Activated CD8-positive, alpha-beta memory T cell treated with anti-CD3 and anti-CD28 coated beads for 36 hours (primary cell): ENCODE results near the gene TMEM164. TPM values are rescaled to one million over a fixed set of nuclear protein-coding genes. Genes with fewer than 3 reads are reported as not detected.

Experiments used
- CTCF ChIA-PET: fragments of 350-600 bp; sonication (Branson Sonifier 250); formaldehyde crosslinking; loops from one replicate; lab custom pipeline; 2021; ENCODE audit warnings: antibody characterized with exemption; lab: Charles Lee
- POLR2A ChIA-PET: fragments of 350-600 bp; sonication (Branson Sonifier 250); formaldehyde crosslinking; loops from one replicate; lab custom pipeline; 2021; ENCODE audit warnings: antibody characterized with exemption; lab: Charles Lee
- total RNA-seq, 2 experiments: library from RNA; stranded (reverse); gene quantifications; one replicate each; pipeline ENCODE4 v1.2.3, GENCODE V29; 2021

The TMEM164 gene
- total RNA-seq, 2 experiments from 2014 or later = 11.0 to 13.5 TPM

DNA sequence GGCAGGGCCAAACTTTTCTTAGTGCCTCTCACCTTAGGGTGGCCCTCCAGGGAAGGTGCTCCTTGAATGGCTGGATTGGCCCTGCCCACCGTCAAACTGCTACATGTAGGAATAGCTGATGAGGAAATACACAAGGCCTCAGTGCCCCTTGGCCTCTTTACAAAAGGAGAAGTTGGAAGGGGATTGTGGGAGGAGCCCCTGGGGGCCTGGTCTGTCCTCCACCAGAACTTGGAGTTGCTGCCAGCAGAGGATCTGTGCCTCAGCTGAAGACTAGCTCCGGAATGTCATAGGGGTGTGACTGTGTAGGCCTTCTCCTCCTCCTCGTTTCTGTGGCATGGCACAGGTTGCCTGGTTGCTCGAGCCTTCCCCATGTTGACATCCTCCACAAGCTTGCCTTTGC lies 172.2 kb downstream of the TMEM164 start:
- CTCF ChIA-PET = no interaction called here
- POLR2A ChIA-PET = no interaction called here

DNA sequence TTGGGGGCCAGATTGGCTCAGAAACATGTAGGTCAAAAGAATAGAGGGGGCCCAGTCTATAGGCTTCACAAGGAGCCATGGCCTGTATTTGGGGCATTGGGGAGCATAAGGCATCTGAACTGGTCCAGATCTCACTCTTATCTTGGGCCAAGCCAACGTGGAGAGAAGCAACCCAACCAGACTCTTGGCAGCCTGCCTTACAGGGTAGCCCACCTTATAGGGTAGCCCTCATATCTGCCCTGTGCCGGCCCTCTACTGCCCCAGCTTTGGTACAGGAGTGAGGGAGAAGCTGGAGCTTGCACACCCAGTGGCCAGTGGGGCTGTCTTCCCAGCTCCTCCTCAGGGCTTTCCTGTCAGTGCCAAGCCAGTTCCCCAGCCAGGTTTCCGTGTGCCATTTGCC lies 172.8 kb downstream of the TMEM164 start:
- ChIA-PET CTCF (no interaction called here), POLR2A (no interaction called here)

DNA sequence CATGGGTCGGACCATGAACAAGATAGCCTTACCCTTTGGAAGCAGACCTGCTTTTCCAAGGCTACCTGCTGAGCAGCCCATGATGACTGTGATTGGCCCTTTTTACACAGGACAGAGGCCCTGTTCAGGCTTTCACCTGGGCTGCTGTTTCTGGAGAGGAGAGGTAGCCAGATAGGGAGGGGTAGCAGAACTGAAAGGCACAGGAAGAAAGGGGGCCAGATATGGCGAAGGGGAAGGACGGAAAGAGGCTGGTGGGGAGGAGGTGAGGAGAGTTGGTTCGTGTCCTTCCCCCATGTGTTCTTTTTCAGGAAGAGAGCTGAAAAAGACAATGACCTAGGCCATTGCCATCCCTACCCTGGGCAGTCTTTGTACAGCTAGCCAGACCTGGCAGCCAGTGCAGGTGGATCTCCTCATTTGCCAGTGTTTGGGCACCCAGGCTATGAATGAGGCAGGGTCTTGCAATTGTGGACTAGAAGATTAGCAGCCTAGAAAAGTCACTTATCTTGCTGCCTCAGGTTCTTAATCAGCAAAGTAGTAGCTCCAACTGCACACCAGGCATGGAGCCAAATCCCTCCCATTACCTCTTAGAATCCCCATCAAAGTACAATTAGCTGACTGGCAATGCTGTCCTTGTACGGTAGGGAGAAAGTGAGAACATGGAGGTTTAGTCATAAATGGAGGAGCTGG lies 175.4 kb downstream of the TMEM164 start:
- ChIA-PET CTCF (interaction anchor here (0.6 kb wide), 1 partner anchor 10 kb away, joined by 3 read pairs; no protein-coding TSS in a partner anchor), POLR2A (no interaction called here)

DNA sequence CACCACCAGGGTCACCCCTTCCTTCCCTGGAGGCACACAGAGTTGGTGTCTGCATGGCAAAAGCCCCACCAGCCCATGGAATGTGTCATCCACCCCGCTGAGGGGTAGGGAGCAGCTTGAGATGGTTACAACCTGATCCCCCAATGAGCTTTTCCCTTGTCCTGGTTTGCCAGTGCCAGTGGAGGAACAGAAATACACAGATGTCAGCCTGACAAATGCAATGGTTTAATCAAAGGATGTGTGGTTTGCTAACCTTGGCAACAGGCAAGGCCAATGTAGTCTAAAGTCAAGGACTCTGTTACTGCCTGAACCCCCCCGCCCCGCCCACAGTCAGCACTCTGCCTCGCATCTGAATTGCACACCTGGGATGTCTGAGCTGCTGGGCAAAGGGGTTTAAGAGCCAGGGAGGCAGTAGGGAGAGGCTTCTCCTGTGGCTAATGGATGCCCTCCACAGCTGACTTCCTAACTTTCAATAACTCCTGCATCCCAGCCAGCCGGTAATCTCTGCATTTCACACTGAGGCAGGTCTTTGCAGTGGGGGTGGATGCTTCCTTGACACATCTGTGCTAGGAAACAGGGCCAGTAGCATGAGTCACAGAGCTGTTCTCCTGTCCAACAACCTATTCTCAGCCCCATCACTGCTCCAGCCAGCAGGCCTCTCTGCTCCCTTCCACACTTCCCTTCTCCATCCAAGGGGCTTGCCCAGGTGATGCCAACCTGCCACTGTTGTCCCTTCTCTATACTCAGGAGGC lies 177.4 kb downstream of the TMEM164 start:
- CTCF ChIA-PET = interaction anchor here (0.8 to 1.7 kb wide), 2 partner anchors 228 to 233 kb away, joined by 3 to 5 read pairs; no protein-coding TSS in a partner anchor
- POLR2A ChIA-PET = no interaction called here

- POLR2A ChIA-PET = no interaction called here
- CTCF ChIA-PET = interaction anchor here (1.7 kb wide), 1 partner anchor 227 kb away, joined by 5 read pairs; no protein-coding TSS in a partner anchor
These were observed 178.0 kb downstream of the TMEM164 start for GRCh38 chrX:110180928-110181310.

DNA sequence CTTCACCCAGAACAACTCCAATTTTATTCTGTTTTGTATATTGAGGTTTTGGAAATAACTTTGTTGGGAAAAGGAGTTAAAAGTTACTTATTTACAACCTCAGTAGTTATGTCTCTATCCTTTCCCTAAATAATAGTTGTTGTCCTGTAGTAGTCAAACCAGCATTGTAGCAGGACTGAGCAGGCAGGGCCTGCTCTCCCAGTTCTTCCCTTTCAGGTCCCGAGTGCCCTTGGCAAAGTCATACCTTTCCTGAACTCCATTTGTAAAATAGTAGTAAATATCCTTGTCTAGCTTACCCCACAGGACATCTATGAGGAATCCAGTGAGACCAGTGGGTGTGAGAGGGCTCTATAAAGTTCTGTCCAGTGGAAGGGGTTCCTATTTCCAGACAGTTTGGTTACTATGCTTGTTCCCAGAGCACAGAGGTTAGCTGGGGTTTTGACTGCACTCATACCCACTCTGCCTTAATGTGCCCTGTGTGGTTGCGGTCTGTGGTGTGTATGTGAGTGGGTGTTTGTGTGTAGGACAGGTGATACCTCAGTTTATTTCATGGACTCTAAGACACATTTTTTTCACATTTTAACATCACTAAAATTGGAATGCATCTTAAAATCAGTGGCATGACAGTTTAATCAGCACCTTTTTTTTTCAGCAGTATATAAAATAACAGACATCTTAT lies 178.7 kb downstream of the TMEM164 start:
- CTCF ChIA-PET = no interaction called here
- POLR2A ChIA-PET = no interaction called here

- ChIA-PET POLR2A (no interaction called here), CTCF (interaction anchor here (0.8 kb wide), 1 partner anchor 22 kb away, joined by 3 read pairs; no protein-coding TSS in a partner anchor)
These were observed 179.4 kb downstream of the TMEM164 start for GRCh38 chrX:110182362-110182761.

DNA sequence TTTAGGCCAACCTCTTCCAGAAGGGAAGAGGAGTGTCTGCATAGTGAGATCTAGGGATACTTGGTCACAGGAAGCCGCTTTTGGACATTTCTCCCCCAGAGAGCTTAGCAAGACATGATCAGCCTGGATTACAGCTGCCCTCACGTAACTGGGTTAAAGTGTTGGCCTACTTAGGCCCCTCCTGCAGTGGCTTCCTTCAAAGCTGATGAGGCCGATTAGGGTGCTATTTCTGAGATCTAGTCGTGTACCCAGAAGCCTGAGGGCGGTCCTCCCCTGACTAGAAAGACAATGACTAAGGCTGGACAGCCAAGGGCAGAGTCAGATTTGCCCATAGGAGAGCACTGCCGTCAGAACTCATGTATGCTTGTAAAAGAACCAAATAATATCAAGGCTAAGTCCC lies 180.0 kb downstream of the TMEM164 start:
- POLR2A ChIA-PET = no interaction called here
- CTCF ChIA-PET = interaction anchor here (0.8 kb wide), 1 partner anchor 22 kb away, joined by 3 read pairs; no protein-coding TSS in a partner anchor

GRCh38 chrX:110183314-110183713 lies 180.4 kb downstream of the TMEM164 start:
- CTCF ChIA-PET = interaction anchor here (0.8 kb wide), 1 partner anchor 23 kb away, joined by 3 read pairs; no protein-coding TSS in a partner anchor
- POLR2A ChIA-PET = no interaction called here

DNA sequence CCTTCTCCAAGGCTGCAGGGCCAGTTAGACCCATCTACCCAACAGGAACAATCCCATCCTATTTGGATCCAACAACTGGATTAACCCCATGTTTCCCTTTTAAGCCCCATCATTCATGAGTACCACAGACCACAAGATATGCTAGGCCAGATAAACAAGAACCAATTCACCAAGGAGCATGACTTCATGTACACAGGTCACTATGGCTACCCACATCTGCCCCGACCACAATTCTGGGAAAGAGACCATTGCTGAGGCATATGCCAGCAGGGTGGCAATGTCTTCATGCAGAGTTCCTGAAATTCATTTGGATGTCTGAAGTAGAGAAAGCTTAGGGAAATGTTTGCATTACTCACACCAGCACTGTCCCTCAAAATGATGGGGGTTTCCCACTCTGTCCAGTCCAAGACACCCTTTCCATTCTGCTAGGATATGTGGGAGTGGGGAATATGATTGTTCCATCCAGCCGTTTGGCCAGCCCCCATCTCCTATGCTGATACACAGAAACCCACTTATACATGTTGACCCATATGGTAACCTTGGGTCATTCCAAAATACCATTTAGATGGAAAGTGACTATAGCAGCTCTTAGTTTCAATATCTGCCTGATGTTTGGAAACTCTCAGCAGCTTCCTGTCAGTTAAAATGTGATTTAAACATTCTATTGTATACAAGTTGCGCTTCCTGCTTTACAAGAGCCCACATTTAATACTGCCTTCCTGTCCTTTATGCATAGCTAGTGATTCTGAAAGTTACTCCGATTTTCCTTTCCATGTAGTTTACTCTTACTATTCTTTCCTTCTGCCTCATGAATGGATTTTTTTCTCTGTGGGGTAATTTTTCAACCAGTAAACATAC lies 186.0 kb downstream of the TMEM164 start:
- POLR2A ChIA-PET = no interaction called here
- CTCF ChIA-PET = no interaction called here

DNA sequence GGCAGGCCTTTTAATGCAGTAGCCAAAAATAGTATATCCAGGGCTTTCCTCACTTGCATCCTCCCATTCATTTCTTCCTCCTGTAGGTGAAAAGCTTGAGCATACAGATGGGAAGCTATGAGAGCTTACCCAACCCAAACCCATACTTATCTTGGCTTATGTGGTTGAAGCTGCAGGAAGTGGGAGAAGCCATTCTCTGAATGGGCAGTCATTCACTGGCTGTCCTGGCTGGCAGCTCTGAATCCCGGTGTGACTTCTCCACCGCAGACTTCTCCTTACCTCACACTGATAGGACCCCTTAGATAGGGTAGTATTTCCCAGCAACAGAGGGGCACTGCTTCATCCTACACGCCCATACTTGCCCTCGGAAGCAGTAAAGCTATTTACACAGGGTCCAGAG lies 189.6 kb downstream of the TMEM164 start:
- ChIA-PET POLR2A (no interaction called here), CTCF (no interaction called here)

DNA sequence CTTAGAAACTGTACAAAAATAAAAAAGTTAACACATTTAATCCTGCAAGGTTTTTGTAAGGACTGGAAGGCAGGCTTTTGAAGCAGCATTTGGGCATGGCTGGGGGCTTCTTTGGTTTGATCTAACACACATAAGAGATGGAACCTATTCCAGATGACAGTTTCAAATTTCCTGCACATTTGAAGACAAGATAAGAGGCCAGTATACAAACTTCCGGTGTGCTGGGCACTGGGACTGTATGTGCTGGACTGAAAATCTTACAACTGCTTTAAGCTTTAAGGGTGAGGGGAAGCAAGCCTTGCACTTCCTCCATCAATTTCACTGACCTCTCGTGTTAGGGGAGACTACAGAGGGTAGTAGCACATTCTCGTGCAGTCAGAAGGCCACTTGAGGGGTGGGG lies 192.1 kb downstream of the TMEM164 start:
- ChIA-PET CTCF (no interaction called here), POLR2A (no interaction called here)

- CTCF ChIA-PET = no interaction called here
- POLR2A ChIA-PET = no interaction called here
These were observed 198.9 kb downstream of the TMEM164 start for GRCh38 chrX:110201799-110202198.

DNA sequence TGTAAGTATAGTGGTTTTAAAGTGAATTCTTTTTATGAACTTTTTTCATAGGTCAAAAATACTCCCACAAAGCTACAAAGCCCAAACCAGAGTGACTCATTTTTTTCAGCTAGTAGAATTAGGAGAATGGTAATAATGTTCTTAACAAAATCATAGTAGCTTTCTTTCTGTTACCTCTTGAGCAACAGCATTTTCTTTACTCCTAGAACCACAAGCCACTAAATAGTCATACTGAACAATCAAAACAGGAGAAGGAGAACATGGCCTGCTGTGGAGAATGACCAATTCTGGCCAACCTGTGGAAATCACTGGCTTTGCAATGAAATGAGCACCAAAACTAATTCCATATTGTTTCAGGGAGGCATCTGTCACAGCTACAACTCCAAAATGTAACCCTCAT lies 202.1 kb downstream of the TMEM164 start:
- CTCF ChIA-PET = no interaction called here
- POLR2A ChIA-PET = interaction anchor here (1.5 kb wide), 1 partner anchor 113 kb away, joined by 4 read pairs; the partner anchor contains the start of gene AMMECR1

DNA sequence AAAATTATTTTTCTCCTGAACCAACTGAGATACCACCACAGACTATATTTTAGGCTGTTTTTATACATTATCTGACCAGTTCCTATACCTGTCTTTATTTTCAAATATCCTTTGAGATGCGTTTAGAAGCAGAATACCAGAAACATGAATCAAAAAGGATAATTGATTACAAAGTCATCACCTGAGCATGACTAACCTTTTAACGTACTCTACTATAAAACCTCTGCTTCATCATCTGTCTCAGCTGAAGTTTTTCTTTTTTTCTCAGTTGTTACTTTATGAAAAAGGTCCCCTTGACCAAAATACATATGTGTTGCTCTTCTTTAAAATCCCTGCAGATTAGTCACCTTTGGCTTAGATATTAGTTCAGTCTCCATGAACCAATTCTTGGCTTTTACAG lies 205.2 kb downstream of the TMEM164 start:
- CTCF ChIA-PET = no interaction called here
- POLR2A ChIA-PET = no interaction called here

DNA sequence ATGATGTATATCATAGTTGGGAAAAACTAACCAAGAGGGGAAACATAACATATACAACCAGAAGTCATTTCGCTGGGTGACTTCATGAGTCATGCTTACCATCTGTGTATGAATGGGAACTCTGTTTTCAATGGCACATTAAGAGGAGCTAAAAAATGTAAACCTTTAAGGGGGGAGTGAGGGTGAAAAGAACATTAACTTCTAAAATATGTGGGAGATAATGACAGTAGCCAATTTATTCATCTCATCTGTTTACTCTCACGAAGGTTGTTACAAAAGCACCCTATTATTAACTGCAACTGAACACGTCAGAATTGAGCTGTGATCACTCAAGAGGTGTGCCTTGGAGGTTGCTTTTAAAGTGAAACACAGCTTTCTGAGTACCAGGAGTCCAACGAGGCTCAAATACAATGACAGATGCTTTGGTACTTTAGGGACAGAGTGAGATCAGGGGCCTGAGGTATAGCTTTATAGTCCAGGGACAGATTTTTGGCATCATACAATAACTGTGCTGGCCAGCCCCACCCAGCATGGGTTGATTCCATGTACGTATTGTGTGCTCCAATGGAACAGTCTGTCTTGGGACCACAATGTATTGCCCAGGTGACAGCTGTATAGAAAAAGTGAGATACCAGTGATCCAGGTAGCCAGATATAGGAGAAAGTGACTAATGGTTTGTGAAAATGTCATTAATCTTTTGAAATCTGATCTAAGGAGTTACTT lies 207.7 kb downstream of the TMEM164 start:
- POLR2A ChIA-PET = no interaction called here
- CTCF ChIA-PET = no interaction called here

DNA sequence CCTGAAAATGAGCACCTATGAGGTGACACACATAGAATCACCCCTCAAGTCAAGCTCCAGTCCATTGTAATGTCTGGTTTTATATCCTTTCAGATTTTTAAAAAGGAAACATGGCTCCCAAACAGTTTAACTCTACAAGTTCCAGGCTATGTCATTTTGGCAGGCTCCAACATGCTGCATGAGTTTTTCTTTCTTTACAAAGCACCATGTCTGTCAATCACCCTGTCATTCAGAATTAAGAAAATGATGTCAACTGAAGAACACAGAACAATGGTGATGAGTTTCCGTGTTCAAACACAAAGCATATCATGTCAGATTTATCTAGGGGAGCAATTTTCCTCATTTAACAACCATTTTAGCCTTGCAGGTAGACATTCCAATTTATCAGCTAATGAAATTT lies 208.4 kb downstream of the TMEM164 start:
- POLR2A ChIA-PET = no interaction called here

GRCh38 chrX:110212299-110212698 lies 209.4 kb downstream of the TMEM164 start:
- ChIA-PET POLR2A (no interaction called here), CTCF (no interaction called here)

More for the DNA sequence above, 208.4 kb downstream of the TMEM164 start:
- CTCF ChIA-PET = no interaction called here

DNA sequence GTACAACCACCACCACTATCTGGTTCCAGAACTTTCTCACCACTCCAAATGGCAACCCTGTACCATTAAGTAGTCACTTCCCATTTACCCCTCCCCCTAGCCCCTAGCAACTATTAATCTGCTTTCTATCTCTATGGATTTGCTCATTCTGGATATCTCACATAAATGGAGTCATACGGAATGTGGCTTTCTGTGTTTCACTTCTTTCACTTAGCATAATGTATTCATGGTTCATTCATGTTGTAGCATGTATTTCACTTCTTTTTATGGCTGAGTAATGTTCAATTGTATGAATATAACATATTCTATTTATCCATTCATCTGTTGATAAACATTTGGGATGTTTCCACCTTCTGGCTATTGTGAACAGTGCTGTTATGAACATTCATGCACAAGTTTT lies 210.3 kb downstream of the TMEM164 start:
- POLR2A ChIA-PET = no interaction called here
- CTCF ChIA-PET = no interaction called here
